Neural progenitor cell (in vitro differentiated cells): ENCODE measurements around the gene GPR37L1. TPM values are rescaled to one million over a fixed set of nuclear protein-coding genes. Genes with fewer than 3 reads are reported as not detected.

Experiments used
- DNase-seq: peaks from one replicate; pipeline ENCODE4 v3.0.0-alpha.2; 2016; ENCODE audit warnings: low spot score
- H2AFZ ChIP-seq: fragments of 200-600 bp; sonication (generic); replicated peaks from 2 replicates; pipeline ENCODE4 v1.6.1; 2016; ENCODE audit warnings: antibody characterized with exemption
- H3F3A ChIP-seq: fragments of 200-600 bp; sonication (generic); 2 replicates; pipeline ENCODE4 v1.6.1; 2016; ENCODE audit warnings: antibody characterized with exemption, low read depth
- H3K27ac ChIP-seq: fragments of 200-600 bp; sonication (generic); 2 replicates; pipeline ENCODE4 v1.5.1; 2016; ENCODE audit warnings: mild to moderate bottlenecking
- H3K27me3 ChIP-seq: fragments of 200-600 bp; sonication (generic); 2 replicates; pipeline ENCODE4 v1.6.1; 2016; ENCODE audit warnings: mild to moderate bottlenecking, moderate library complexity
- H3K36me3 ChIP-seq: fragments of 200-600 bp; sonication (generic); 2 replicates; pipeline ENCODE4 v1.5.1; 2016
- H3K4me1 ChIP-seq: fragments of 200-600 bp; sonication (generic); 2 replicates; pipeline ENCODE4 v1.6.1; 2016; ENCODE audit warnings: mixed run types
- H3K4me2 ChIP-seq: fragments of 200-600 bp; sonication (generic); 2 replicates; pipeline ENCODE4 v1.6.1; 2016
- H3K4me3 ChIP-seq: fragments of 200-600 bp; sonication (generic); 2 replicates; pipeline ENCODE4 v1.5.1; 2016
- H3K79me2 ChIP-seq: fragments of 200-600 bp; sonication (generic); 2 replicates; pipeline ENCODE4 v1.6.1; 2016; ENCODE audit warnings: low read depth
- H3K9ac ChIP-seq: fragments of 200-600 bp; sonication (generic); 2 replicates; pipeline ENCODE4 v1.6.1; 2016
- H3K9me3 ChIP-seq: fragments of 200-600 bp; sonication (generic); 2 replicates; pipeline ENCODE4 v1.5.1; 2016; ENCODE audit warnings: low read depth
- H4K20me1 ChIP-seq: fragments of 200-600 bp; sonication (generic); 2 replicates; pipeline ENCODE4 v1.6.1; 2016; ENCODE audit warnings: low read depth
- H3K27ac Mint-ChIP-seq: 3 replicates; pipeline ENCODE4 v1.8.0; 2021; ENCODE audit warnings: mixed read lengths
- H3K27me3 Mint-ChIP-seq: 2 replicates; pipeline ENCODE4 v1.8.0; 2022; ENCODE audit warnings: low read depth, mild to moderate bottlenecking, inconsistent platforms, moderate library complexity, mixed read lengths; ENCODE audit not compliant: insufficient read depth
- H3K36me3 Mint-ChIP-seq: 3 replicates; pipeline ENCODE4 v1.8.0; 2021; ENCODE audit warnings: mixed read lengths
- H3K4me1 Mint-ChIP-seq: 3 replicates; pipeline ENCODE4 v1.8.0; 2021; ENCODE audit warnings: mixed read lengths
- H3K4me3 Mint-ChIP-seq: 3 replicates; pipeline ENCODE4 v1.8.0; 2021; ENCODE audit warnings: mild to moderate bottlenecking, moderate library complexity, mixed read lengths
- H3K9me3 Mint-ChIP-seq: 3 replicates; pipeline ENCODE4 v1.8.0; 2020; ENCODE audit warnings: mixed read lengths
- CTCF ChIP-seq: fragments of 200-600 bp; sonication (generic); IDR thresholded peaks from 2 replicates; pipeline ENCODE4 v1.5.1; 2017; ENCODE audit warnings: antibody characterized with exemption, mild to moderate bottlenecking
- EZH2 ChIP-seq: fragments of 200-600 bp; sonication (generic); IDR thresholded peaks from 2 replicates; pipeline ENCODE4 v1.6.1; 2017; ENCODE audit warnings: antibody characterized with exemption, mild to moderate bottlenecking, moderate library complexity
- EZH2phosphoT487 ChIP-seq: fragments of 200-600 bp; sonication (generic); IDR thresholded peaks from 2 replicates; pipeline ENCODE4 v1.6.1; 2017; ENCODE audit warnings: antibody characterized with exemption
- small RNA-seq: library from RNA; depleted of rRNA; stranded (forward); fragments of <200 nt; gene quantifications from one replicate; pipeline ENCODE3, GENCODE V24; 2015
- total RNA-seq: library from RNA; depleted of rRNA; stranded (reverse); fragments of >200 nt; gene quantifications from 2 replicates; pipeline ENCODE4 v1.2.3, GENCODE V29; 2015; ENCODE audit warnings: low replicate concordance

GPR37L1 gene
- total RNA-seq, 1 donor from 2014 or later = not detected

- H3K4me1 Mint-ChIP-seq = peaks cover 11% of the 10 kb centered on the region
These were observed 59.5 kb downstream of the GPR37L1 start for GRCh38 chr1:202182040-202182877.

More at GRCh38 chr1:202182040-202182877, 59.5 kb downstream of the GPR37L1 start:
- Mint-ChIP-seq H3K9me3 (no peaks in the 10 kb centered on the region), H3K27me3 (peaks cover 5% of the 10 kb centered on the region), H3K36me3 (no peaks in the 10 kb centered on the region), H3K4me3 (no peak overlapping the region), H3K27ac (no peak overlapping the region)
- H3K9me3 ChIP-seq = no peaks in the 10 kb centered on the region
- no peak overlapping the region for H3K9ac ChIP-seq
- H3K4me3 ChIP-seq = no peak overlapping the region
- no peaks in the 10 kb centered on the region for H3K36me3 ChIP-seq
- no peaks in the 10 kb centered on the region for H3F3A ChIP-seq
- H3K4me2 ChIP-seq = no peak overlapping the region
- H4K20me1 ChIP-seq = no peaks in the 10 kb centered on the region
- H3K4me1 ChIP-seq = no peaks in the 10 kb centered on the region
- DNase-seq = no peak
- H2AFZ ChIP-seq = no peak overlapping the region
- no peak overlapping the region for H3K27ac ChIP-seq
- TF ChIP-seq CTCF (no peak), EZH2 (no peak), EZH2phosphoT487 (no peak)
- no peaks in the 10 kb centered on the region for H3K27me3 ChIP-seq
- H3K79me2 ChIP-seq = no peaks in the 10 kb centered on the region

Small RNA genes lying within 50 kb of the gene (small RNA-seq; reads per million reads assigned to genes)
- not detected for gene CRIP1P3

Other genes starting within 250 kb of the GPR37L1 start
- gene SHISA4, start 234.0 kb upstream of the GPR37L1 start, total RNA-seq = 3.0 and 9.9 TPM in 2 replicates
- gene LMOD1, start 176.4 kb upstream of the GPR37L1 start, total RNA-seq = 0.37 and 1.2 TPM in 2 replicates
- 34.5 and 50.5 TPM in 2 replicates for gene TIMM17A, start 167.4 kb upstream of the GPR37L1 start, total RNA-seq
- 48.7 and 70.3 TPM in 2 replicates for gene RNPEP, start 140.3 kb upstream of the GPR37L1 start, total RNA-seq
- gene ELF3, start 112.3 kb upstream of the GPR37L1 start, total RNA-seq = 2.7 and 6.9 TPM in 2 replicates
- gene ARL8A, start 21.8 kb downstream of the GPR37L1 start, total RNA-seq = 13.3 and 29.6 TPM in 2 replicates
- gene PTPN7, start 37.7 kb downstream of the GPR37L1 start, total RNA-seq = not detected in 2 replicates
- gene LGR6, start 70.9 kb downstream of the GPR37L1 start, total RNA-seq = 0.25 TPM in 1 of 2 replicates, not detected in the other
- 71.5 and 88.1 TPM in 2 replicates for gene UBE2T, start 219.0 kb downstream of the GPR37L1 start, total RNA-seq
- gene PPP1R12B, start 225.8 kb downstream of the GPR37L1 start, total RNA-seq = 17.5 and 21.8 TPM in 2 replicates